HepG2 (cell line): Measurements from ENCODE around the gene TMEM134. TPM values are rescaled to one million over a fixed set of nuclear protein-coding genes. Genes with fewer than 3 reads are reported as not detected.
A peak's percentile ranks its signal among the peaks of the same experiment; 100 is the strongest.

Experiments used
- ERF ChIP-seq: IDR thresholded peaks from 2 replicates; pipeline ENCODE4 v1.6.1; 2018; ENCODE audit warnings: missing biosample characterization, missing genetic modification reagents
- HIVEP1 ChIP-seq: sonication (generic); formaldehyde crosslinking; IDR thresholded peaks from 2 replicates; pipeline ENCODE4 v1.4.0; 2020; ENCODE audit warnings: mild to moderate bottlenecking, missing genetic modification reagents
- KIAA2018 ChIP-seq: sonication (generic); formaldehyde crosslinking; IDR thresholded peaks from 2 replicates; pipeline ENCODE4 v1.5.0; 2020; ENCODE audit warnings: mild to moderate bottlenecking, missing genetic modification reagents, borderline replicate concordance
- MIXL1 ChIP-seq: IDR thresholded peaks from 2 replicates; pipeline ENCODE4 v1.6.1; 2016
- NPAS2 ChIP-seq: sonication (generic); formaldehyde crosslinking; IDR thresholded peaks from 2 replicates; pipeline ENCODE4 v1.8.0; 2022; ENCODE audit warnings: mild to moderate bottlenecking, missing genetic modification reagents, borderline replicate concordance
- THAP8 ChIP-seq: sonication (generic); formaldehyde crosslinking; IDR thresholded peaks from 2 replicates; pipeline ENCODE4 v1.5.1; 2020; ENCODE audit warnings: missing genetic modification reagents, mild to moderate bottlenecking, borderline replicate concordance
- ZFY ChIP-seq: sonication (generic); formaldehyde crosslinking; IDR thresholded peaks from 2 replicates; pipeline ENCODE4 v1.4.0; 2020; ENCODE audit warnings: missing genetic modification reagents
- ZNF235 ChIP-seq: sonication (generic); formaldehyde crosslinking; IDR thresholded peaks from 2 replicates; pipeline ENCODE4 v1.8.1; 2023; ENCODE audit warnings: mild to moderate bottlenecking, missing genetic modification reagents, borderline replicate concordance
- polyA plus RNA-seq, 8 experiments: library from polyadenylated mRNA; depleted of rRNA in 3 of 8; stranded (reverse) in 7 of 8; unstranded in 1 of 8; fragments of >200 nt; fragmentation: Illumina TruSeq in 4 of 8; extraction: Trizol in 4 of 8; gene quantifications; 2 replicates each; pipeline versions ENCODE4 v1.2.1 to v1.2.3, GENCODE V29; 2011 to 2016; ENCODE audit warnings: low read depth in 4 of 8, missing spikeins in 1 of 8, mixed read lengths in 1 of 8; ENCODE audit not compliant: insufficient read depth in 1 of 8
- total RNA-seq, 5 experiments: library from RNA; depleted of rRNA; stranded (reverse); fragments of >200 nt; fragmentation: Illumina TruSeq; extraction: Trizol; gene quantifications; 2 replicates each; pipeline ENCODE4 v1.2.3, GENCODE V29; 2016; ENCODE audit warnings: low read depth in 1 of 5
- TF ChIP-seq, protein P1 (sequence below): sonication (generic); IDR thresholded peaks from 2 replicates; pipeline ENCODE4 v1.6.1; 2016; ENCODE audit warnings: low read depth, borderline replicate concordance

The TMEM134 gene
- total and polyA plus RNA-seq, 2 of the 13 experiments (the other 11 are each of a cell fraction or from before 2014, with no cell fraction given), result 6.9 to 26.9 TPM

DNA sequence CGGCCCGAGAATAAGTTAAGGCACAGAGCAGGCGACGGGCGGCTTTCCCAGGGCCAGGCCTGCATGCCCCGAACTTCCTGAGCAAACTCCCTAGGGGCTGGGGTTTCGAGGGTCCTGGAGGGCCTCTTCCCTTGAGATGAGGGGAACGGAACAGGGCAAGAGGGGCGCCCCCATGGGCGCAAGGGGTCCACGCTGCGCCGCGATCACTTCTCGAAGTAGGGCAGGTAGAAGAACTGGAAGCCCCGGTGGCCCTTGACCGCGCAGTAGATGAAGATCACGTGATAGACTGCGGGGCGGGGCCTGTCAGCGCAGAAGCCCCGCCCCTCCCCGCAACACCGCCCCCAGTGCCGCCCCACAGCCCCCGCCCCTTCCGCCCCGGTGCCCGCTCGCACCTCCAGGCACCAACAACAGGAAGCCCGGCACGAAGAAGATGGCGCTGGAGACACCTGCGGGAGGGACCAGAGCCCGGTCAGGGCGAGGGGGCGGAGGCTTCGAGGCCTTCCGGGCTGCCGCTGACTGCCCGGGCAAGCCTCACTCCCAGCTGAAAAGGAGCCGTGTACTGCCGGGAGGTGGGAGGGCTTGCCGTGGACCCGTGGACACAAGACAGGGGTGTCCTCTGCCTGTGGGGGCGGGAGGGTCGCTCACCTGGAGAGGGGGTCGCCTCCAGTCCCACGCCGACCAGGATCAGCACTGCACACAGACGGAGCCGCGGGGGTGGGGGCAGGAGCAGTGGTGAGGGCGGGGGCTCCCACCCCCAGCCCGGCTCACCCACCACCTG, 4.5 kb downstream of the TMEM134 start (continued):
- no peak for TF ChIP-seq KIAA2018 (CRISPR knock-in tag)
- TF ChIP-seq, protein P1, sequence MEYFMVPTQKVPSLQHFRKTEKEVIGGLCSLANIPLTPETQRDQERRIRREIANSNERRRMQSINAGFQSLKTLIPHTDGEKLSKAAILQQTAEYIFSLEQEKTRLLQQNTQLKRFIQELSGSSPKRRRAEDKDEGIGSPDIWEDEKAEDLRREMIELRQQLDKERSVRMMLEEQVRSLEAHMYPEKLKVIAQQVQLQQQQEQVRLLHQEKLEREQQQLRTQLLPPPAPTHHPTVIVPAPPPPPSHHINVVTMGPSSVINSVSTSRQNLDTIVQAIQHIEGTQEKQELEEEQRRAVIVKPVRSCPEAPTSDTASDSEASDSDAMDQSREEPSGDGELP, result peak; percentile 12; the same call in 1 of the 2 replicates
- no peak for TF ChIP-seq ZNF235 (CRISPR knock-in tag)
- TF ChIP-seq MIXL1, result no peak
- TF ChIP-seq HIVEP1, result 0 out of 2 replicates have a peak, but pooled peaks have one; percentile 3
- TF ChIP-seq ZFY (CRISPR knock-in tag), result peak; percentile 48
- peak; percentile 68; the same call in 1 of the 2 replicates for TF ChIP-seq THAP8 (CRISPR knock-in tag)
- TF ChIP-seq NPAS2 (CRISPR knock-in tag), result no peak
- TF ChIP-seq ERF (CRISPR knock-in tag), result 0 out of 2 replicates have a peak, but pooled peaks have one; percentile 10
